T-helper 2 cell treated with Interferon-gamma antibody and Interleukin-4, amounts not matched to agents 100 ng/mL and 5 ng/mL, for 36 hours (primary cell): Measurements from ENCODE around the gene EIF1. TPM values are rescaled to one million over a fixed set of nuclear protein-coding genes. Genes with fewer than 3 reads are reported as not detected.

Experiments
- intact Hi-C: fragments of 100-400 bp; cut with micrococcal nuclease; formaldehyde crosslinking; loops from one replicate; pipeline ENCODE4 v1.15.1; 2023
- total RNA-seq: library from RNA; stranded (reverse); gene quantifications from 2 replicates; pipeline ENCODE4 v1.2.3, GENCODE V29; 2022

The EIF1 gene
- total RNA-seq, 1 donor from 2014 or later, result 751 TPM

GRCh38 chr17:41654678-41655607 is 33.7 kb upstream of the EIF1 start:
- intact Hi-C loops, result no loop called here

- intact Hi-C loops, result no loop called here
These were observed 33.0 kb upstream of the EIF1 start for GRCh38 chr17:41655611-41656111.

- intact Hi-C loops, result no loop called here
These were observed 32.2 kb upstream of the EIF1 start for GRCh38 chr17:41656249-41657023.

GRCh38 chr17:41657176-41657754 is 31.4 kb upstream of the EIF1 start:
- intact Hi-C loops, result no loop called here

- intact Hi-C loops, result no loop called here
These were observed 30.7 kb upstream of the EIF1 start for GRCh38 chr17:41657936-41658335.

DNA sequence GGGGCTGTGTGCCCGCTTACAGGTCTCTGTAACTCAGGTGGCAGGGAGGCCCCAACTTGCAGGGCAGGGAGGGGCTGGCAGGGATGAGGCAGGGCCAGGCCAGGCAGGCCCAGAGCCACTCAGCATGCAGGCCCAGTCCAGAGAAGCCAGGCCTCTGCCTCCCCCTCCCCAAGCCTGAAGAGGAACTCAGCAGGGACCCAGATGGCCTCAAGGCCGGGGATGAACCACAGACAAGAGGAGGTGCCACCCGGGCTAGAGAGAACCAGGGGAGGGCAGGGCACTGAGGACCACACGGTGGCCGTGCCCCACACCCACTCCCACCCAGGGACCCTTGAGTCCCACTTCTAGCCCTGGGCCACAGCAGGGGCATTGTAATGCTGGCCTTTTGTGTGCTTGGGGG is 29.8 kb upstream of the EIF1 start:
- intact Hi-C loops, result no loop called here

GRCh38 chr17:41659427-41660212 is 29.1 kb upstream of the EIF1 start:
- intact Hi-C loops, result loop anchor here (5.0 kb wide), 1 partner anchor 857 kb away; no protein-coding TSS in a partner anchor

DNA sequence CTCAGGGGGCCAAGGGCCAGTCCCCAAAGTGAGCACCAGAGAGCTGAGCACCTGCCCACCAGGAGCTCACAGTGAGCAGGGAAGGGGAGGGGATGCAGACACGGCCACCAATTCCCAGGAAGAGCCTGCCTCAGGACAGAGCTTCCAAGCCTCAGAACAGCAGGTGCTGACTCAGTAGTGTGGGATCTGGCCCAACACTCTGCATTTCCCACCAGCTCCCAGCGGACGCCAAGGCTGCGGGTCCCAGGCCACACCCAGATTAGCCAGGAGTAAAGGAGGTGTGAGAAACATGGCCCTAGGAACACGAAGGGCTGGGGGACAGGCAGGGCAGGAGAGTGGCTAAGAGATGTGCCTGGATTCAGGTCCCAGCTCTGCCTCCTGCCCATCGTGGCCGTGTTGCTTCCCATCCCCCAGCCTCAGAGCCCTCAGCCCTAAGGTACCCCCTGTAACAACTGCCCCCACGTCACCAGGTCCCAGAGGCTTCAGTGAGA is 28.4 kb upstream of the EIF1 start:
- intact Hi-C loops, result loop anchor here (5.0 kb wide), 1 partner anchor 858 kb away; no protein-coding TSS in a partner anchor

DNA sequence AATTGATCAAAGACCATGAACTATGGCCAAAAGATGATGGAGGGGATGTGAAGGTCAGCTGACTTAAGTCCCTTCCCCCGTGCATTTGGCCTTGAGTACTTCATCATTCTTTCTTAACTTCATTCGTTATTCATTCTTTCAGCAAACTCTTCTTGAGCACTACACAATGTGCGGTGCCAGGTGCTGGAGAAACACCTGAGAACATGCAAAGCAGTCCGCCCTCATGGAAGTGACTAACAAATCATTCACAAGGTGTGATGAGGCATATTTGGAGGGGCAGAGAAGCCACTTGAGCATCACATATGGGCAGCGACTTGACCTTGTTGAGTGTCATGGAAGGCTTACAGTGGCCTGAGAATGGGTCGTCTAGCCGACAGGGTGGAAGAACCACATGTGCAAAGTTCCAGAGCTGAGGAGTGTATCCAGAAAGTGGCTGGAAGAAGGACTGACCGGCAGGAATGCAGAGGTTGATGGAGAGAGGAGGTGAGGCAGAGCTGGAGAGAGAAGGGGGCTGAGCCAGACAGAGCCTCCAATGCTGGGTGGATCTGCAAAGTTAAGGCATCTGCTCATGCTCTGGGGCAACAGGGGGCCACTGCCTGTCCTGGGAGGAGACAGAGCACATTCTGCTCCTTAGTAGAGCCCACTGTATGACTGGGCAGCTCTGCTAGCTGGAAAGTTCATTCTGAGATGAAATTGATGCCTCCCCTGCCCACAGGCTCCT is 25.1 kb upstream of the EIF1 start:
- intact Hi-C loops, result loop anchor here (2.0 to 5.0 kb wide), 2 partner anchors 807 to 861 kb away; no protein-coding TSS in a partner anchor

GRCh38 chr17:41664172-41664457 is 24.6 kb upstream of the EIF1 start:
- intact Hi-C loops, result loop anchor here (5.0 kb wide), 1 partner anchor 862 kb away; no protein-coding TSS in a partner anchor

GRCh38 chr17:41664587-41665565 is 23.8 kb upstream of the EIF1 start:
- intact Hi-C loops, result loop anchor here (5.0 kb wide), 1 partner anchor 863 kb away; no protein-coding TSS in a partner anchor

DNA sequence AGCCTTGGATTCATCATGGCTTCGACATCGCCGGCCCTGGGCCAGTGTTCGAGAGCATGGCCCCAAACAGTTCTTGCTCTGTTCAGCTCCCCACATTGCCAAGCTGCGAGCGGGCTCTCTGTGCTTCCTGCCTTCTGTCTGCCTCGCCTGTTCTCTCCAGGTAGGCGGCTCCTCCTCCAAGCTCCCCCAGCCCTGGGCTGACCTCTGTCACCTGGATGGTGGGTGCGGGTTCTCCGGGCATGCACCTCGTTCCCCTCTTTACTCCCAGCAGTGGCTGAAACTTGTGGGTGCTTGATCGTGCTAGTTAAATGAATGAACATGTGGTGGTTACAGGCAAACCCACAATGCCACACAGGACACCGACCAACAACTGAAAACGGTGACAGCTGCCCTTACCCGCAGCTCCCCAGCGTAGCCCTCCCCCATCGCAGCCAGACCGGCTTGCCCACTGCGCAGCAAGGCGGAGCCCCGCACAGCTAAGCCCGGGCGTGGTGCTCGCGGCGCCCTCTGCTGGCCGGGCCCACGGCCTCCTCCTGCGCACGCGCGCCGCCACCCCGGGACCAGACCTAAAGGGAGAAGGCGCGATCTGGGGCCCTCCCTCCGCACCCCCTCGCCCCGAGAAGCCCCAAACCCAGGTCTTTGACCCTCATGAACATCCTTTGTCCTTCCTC is 23.0 kb upstream of the EIF1 start:
- intact Hi-C loops, result loop anchor here (1.0 kb wide), 1 partner anchor 24 kb away; no protein-coding TSS in a partner anchor

DNA sequence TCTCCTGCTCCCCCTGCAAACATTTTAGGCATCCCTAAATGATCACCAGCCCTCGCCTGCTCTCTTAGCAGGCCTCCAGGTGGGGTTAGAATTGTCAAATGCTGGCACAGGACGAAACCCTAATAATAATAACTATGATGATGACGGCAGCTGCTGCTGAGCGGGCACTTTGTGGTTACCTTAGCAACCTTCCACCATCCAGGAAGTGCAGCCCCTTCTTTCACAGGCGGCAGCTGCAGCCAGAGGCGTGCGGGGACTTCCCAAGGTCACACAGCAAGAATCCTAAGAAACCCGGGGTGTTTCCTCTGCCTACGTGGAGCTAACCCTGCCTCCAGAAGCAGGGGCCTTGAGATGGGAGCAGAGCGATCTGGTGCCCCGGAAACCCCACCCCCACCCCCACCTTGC is 22.4 kb upstream of the EIF1 start:
- intact Hi-C loops, result loop anchor here (1.0 kb wide), 1 partner anchor 23 kb away; no protein-coding TSS in a partner anchor

- intact Hi-C loops, result loop anchor here (1.0 kb wide), 3 partner anchors 13 to 23 kb away; no protein-coding TSS in a partner anchor
These were observed 21.9 kb upstream of the EIF1 start for GRCh38 chr17:41666708-41667279.

GRCh38 chr17:41667280-41668041 is 21.2 kb upstream of the EIF1 start:
- intact Hi-C loops, result loop anchor here (1.0 kb wide), 2 partner anchors 12 to 19 kb away; no protein-coding TSS in a partner anchor

- intact Hi-C loops, result no loop called here
These were observed 16.5 kb upstream of the EIF1 start for GRCh38 chr17:41672153-41672552.
